Activated CD4-positive, alpha-beta T cell treated with anti-CD3 and anti-CD28 coated beads, Interleukin-2, amount 10 ng/mL, durations not matched to agents 24 days and 14 days (primary cell): ENCODE data around the gene UNC13B. TPM values are rescaled to one million over a fixed set of nuclear protein-coding genes. Genes with fewer than 3 reads are reported as not detected.

Source experiments
- DNase-seq: peaks from one replicate; pipeline ENCODE4 v3.0.0; 2022
- H3K27ac Mint-ChIP-seq: one replicate; pipeline ENCODE4 v1.8.0; 2022; ENCODE audit warnings: mild to moderate bottlenecking, mixed read lengths
- H3K27me3 Mint-ChIP-seq: one replicate; pipeline ENCODE4 v1.8.0; 2022; ENCODE audit warnings: mixed read lengths
- H3K36me3 Mint-ChIP-seq: one replicate; pipeline ENCODE4 v1.8.0; 2022; ENCODE audit warnings: low read depth, mild to moderate bottlenecking, mixed read lengths
- H3K4me1 Mint-ChIP-seq: one replicate; pipeline ENCODE4 v1.8.0; 2021; ENCODE audit warnings: mixed read lengths
- H3K4me3 Mint-ChIP-seq: one replicate; pipeline ENCODE4 v1.8.0; 2022; ENCODE audit warnings: mild to moderate bottlenecking, moderate library complexity, mixed read lengths
- H3K9me3 Mint-ChIP-seq: one replicate; pipeline ENCODE4 v1.8.0; 2021; ENCODE audit warnings: mixed read lengths
- intact Hi-C: fragments of 100-400 bp; cut with micrococcal nuclease; formaldehyde crosslinking; loops from one replicate; pipeline ENCODE4 v1.15.1; 2023
- total RNA-seq: library from RNA; stranded (reverse); gene quantifications from 2 replicates; pipeline ENCODE4 v1.2.3, GENCODE V29; 2022

Gene UNC13B
- total RNA-seq, 1 donor from 2014 or later = 0.51 TPM

GRCh38 chr9:35318741-35319140 is 156.9 kb downstream of the UNC13B start:
- no peaks in the 10 kb centered on the region for H3K9me3 Mint-ChIP-seq
- no peak for DNase-seq
- no peaks in the 10 kb centered on the region for H3K27me3 Mint-ChIP-seq

DNA sequence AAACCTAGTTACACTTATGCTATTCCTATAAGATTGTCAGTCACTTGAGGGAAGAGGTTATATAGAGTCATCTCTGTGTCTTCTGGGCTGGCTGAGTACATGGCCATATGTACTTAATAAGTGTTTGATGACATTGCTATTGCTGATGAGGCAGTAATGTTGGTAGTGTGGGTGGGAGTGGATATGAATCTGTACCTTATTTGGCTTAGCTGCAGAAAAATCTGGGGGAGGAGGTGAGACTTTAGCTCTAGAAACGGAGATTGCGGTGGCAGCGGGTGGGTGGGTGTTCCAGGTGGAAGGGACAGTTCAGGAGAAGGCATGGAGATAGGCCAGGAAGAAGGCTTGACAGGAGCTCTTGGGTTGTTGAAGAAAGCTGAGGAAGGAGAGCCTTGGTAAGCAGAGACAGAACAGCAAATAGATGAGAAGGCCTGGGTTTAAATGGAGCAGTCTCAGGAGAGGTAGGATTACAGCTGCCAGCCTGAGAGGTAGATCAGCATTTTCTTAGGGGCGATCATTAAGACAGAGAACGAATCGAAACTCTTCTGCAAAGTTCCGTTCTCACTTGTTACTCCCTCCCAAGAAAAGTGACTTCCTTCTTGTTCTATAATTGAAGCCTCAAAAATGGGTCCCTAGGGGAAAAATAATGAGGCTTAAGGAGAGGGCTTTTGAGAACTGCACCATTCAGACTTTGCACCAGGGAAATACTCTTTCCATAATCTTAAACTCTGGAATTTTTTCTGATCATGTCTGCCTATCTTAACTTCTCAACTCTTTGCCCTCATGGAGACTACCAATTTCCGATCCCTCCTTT is 160.5 kb downstream of the UNC13B start:
- no peak overlapping the region for H3K27ac Mint-ChIP-seq
- intact Hi-C loops = no loop called here
- no peaks in the 10 kb centered on the region for H3K27me3 Mint-ChIP-seq
- DNase-seq = no peak
- H3K4me3 Mint-ChIP-seq = no peak overlapping the region
- H3K9me3 Mint-ChIP-seq = no peaks in the 10 kb centered on the region
- H3K36me3 Mint-ChIP-seq = no peaks in the 10 kb centered on the region
- H3K4me1 Mint-ChIP-seq = no peaks in the 10 kb centered on the region

More at GRCh38 chr9:35318741-35319140, 156.9 kb downstream of the UNC13B start:
- Mint-ChIP-seq H3K36me3 (no peaks in the 10 kb centered on the region), H3K4me3 (no peak overlapping the region), H3K27ac (no peak overlapping the region), H3K4me1 (no peaks in the 10 kb centered on the region)
- intact Hi-C loops = no loop called here

- DNase-seq = no peak
- intact Hi-C loops = no loop called here
- Mint-ChIP-seq H3K4me1 (no peaks in the 10 kb centered on the region), H3K27me3 (no peaks in the 10 kb centered on the region), H3K36me3 (no peaks in the 10 kb centered on the region), H3K4me3 (no peak overlapping the region), H3K9me3 (no peaks in the 10 kb centered on the region), H3K27ac (no peak overlapping the region)
Observed at GRCh38 chr9:35324966-35325365, 163.2 kb downstream of the UNC13B start.

DNA sequence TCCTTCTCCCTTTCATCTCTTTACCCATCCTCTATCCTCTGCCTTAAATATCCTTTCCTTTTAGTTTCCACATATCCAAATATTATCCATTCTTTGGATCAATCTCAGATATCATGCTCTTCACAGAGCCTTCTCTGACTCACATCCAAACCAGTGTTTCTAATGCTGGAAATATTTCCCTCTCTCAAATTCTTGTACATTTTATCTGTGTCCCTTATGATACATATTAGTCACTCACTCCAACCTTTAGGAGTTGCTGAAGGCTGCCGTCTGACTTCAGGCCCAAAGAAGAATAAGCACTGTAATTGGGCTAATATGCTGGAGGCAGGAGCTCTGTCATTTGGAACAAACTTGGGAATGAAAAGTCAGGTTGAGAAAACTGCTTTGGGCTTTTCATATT is 171.7 kb downstream of the UNC13B start:
- no peaks in the 10 kb centered on the region for H3K27me3 Mint-ChIP-seq
- no peak overlapping the region for H3K4me3 Mint-ChIP-seq
- H3K4me1 Mint-ChIP-seq = no peaks in the 10 kb centered on the region
- no peak overlapping the region for H3K27ac Mint-ChIP-seq
- no peak for DNase-seq
- H3K36me3 Mint-ChIP-seq = no peaks in the 10 kb centered on the region
- intact Hi-C loops = no loop called here
- no peaks in the 10 kb centered on the region for H3K9me3 Mint-ChIP-seq

- no peaks in the 10 kb centered on the region for H3K4me1 Mint-ChIP-seq
- intact Hi-C loops = no loop called here
- H3K27ac Mint-ChIP-seq = no peak overlapping the region
- no peak overlapping the region for H3K4me3 Mint-ChIP-seq
- H3K27me3 Mint-ChIP-seq = no peaks in the 10 kb centered on the region
- no peaks in the 10 kb centered on the region for H3K9me3 Mint-ChIP-seq
- no peaks in the 10 kb centered on the region for H3K36me3 Mint-ChIP-seq
- DNase-seq = no peak
Observed at GRCh38 chr9:35335164-35335563, 173.4 kb downstream of the UNC13B start.

- peaks cover 6% of the 10 kb centered on the region for H3K27me3 Mint-ChIP-seq
- H3K27ac Mint-ChIP-seq = no peak overlapping the region
- no peak for DNase-seq
- no peaks in the 10 kb centered on the region for H3K9me3 Mint-ChIP-seq
- H3K36me3 Mint-ChIP-seq = no peaks in the 10 kb centered on the region
- intact Hi-C loops = no loop called here
- peaks cover 3% of the 10 kb centered on the region for H3K4me1 Mint-ChIP-seq
- H3K4me3 Mint-ChIP-seq = no peak overlapping the region
Observed at GRCh38 chr9:35338086-35338485, 176.3 kb downstream of the UNC13B start.

GRCh38 chr9:35338561-35339274 is 176.9 kb downstream of the UNC13B start:
- no peak overlapping the region for H3K27ac Mint-ChIP-seq
- no peaks in the 10 kb centered on the region for H3K36me3 Mint-ChIP-seq
- intact Hi-C loops = no loop called here
- DNase-seq = no peak
- H3K9me3 Mint-ChIP-seq = no peaks in the 10 kb centered on the region
- H3K4me3 Mint-ChIP-seq = no peak overlapping the region
- peaks cover 3% of the 10 kb centered on the region for H3K4me1 Mint-ChIP-seq
- H3K27me3 Mint-ChIP-seq = peaks cover 6% of the 10 kb centered on the region

DNA sequence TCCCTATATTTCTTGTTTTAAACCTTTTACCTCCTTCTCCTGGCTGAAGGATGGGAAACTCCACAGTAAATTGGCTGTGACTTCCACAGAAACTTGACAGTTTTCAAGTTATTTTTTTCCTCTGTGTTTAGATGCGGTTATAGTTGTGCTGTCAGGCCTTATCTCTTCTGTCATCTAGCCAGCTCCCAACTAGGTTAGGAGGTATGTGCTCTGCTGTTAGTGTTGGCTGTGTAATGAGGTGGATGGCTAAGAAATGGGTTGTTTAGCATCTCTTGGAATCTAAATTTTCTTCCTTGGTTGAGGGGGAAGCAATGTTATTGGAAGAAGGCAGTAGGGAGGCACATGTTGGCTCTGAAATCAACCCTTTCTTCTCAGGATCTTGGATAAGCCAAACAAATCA is 178.2 kb downstream of the UNC13B start:
- no peaks in the 10 kb centered on the region for H3K36me3 Mint-ChIP-seq
- H3K27ac Mint-ChIP-seq = no peak overlapping the region
- peaks cover 6% of the 10 kb centered on the region for H3K27me3 Mint-ChIP-seq
- H3K4me1 Mint-ChIP-seq = peaks cover 3% of the 10 kb centered on the region
- intact Hi-C loops = no loop called here
- no peak for DNase-seq
- H3K9me3 Mint-ChIP-seq = no peaks in the 10 kb centered on the region
- no peak overlapping the region for H3K4me3 Mint-ChIP-seq

DNA sequence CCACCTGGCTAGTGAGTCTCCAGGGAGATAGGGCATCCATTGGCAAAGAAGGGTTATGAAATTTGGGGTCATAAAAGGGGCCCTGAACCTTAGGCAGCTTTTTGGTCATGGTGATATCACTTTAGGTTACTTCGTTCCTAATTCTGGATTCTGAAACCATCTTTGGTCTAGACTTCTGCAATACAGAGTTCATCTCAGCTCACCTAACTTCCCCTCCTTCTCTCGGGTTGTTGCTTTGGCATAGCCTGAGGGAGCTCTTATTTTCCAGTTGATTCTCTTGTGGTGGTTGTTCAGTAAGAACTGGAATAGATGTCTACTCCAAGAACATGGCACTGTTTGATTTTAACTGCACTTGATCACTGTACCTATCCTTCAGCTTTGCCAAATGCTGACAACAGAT is 179.2 kb downstream of the UNC13B start:
- no peak overlapping the region for H3K27ac Mint-ChIP-seq
- H3K9me3 Mint-ChIP-seq = no peaks in the 10 kb centered on the region
- H3K4me3 Mint-ChIP-seq = no peak overlapping the region
- DNase-seq = no peak
- intact Hi-C loops = no loop called here
- no peaks in the 10 kb centered on the region for H3K36me3 Mint-ChIP-seq
- peaks cover 6% of the 10 kb centered on the region for H3K27me3 Mint-ChIP-seq
- peaks cover 3% of the 10 kb centered on the region for H3K4me1 Mint-ChIP-seq

DNA sequence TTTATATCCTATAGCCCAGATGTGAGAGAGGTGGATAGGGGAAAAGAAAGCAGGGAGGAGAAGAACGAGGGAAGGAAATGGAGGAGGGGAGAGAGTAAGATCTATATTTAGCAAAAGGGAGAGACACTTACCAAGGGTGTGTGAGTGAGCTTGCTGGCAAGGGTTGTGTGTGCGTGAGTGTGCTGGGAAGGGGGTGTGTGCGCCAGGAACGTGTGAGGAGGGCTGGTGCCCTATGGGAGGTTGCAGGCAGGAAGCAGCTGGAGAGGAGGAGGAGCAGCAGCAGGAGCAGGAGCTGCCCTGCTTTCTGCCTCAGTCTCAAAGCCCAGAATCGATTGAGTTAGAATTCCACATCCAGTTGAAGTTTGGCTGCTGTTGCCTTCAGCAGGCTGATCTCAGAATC is 179.8 kb downstream of the UNC13B start:
- Mint-ChIP-seq H3K4me3 (no peak overlapping the region), H3K27me3 (peaks cover 6% of the 10 kb centered on the region), H3K9me3 (no peaks in the 10 kb centered on the region), H3K27ac (no peak overlapping the region), H3K4me1 (peaks cover 3% of the 10 kb centered on the region), H3K36me3 (no peaks in the 10 kb centered on the region)
- no peak for DNase-seq
- intact Hi-C loops = no loop called here

DNA sequence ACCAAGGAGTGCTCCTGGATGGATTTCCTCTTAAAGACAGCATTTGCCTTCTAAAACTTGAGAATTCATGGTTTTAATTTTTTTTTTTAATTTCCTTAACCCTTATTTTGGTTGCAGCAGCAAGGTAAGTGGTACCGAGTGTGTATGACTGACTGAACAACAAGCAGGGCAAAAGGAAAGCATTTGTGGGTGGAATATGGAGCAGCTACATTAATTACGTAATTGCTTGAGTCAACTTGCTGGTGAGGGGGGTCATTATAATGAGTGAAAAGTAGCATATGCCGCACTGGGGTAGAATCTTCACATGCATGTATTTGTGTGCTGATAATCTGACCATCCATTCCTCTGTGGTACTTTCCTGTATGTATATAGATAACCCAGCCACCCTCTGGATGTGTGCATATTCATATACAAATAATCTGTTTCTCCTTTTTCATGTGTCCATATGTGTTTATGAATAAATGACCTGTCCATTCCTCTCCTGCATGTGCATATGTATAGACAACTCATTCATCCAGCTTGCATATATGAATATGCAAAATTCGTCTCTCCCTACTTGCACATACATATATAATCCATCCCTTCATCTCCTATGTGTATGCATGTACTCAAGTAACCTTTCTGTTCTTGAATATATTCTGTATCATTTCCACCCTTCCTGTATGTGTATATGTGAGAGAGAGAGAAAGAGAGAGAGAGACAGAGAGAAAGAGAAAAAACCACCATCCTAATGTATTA is 180.6 kb downstream of the UNC13B start:
- no peaks in the 10 kb centered on the region for H3K9me3 Mint-ChIP-seq
- no peak overlapping the region for H3K27ac Mint-ChIP-seq
- intact Hi-C loops = no loop called here
- H3K4me1 Mint-ChIP-seq = peaks cover 3% of the 10 kb centered on the region
- H3K27me3 Mint-ChIP-seq = peaks cover 6% of the 10 kb centered on the region
- no peak for DNase-seq
- no peak overlapping the region for H3K4me3 Mint-ChIP-seq
- no peaks in the 10 kb centered on the region for H3K36me3 Mint-ChIP-seq

- no peaks in the 10 kb centered on the region for H3K9me3 Mint-ChIP-seq
- intact Hi-C loops = no loop called here
- H3K27me3 Mint-ChIP-seq = peaks cover 2% of the 10 kb centered on the region
- H3K4me1 Mint-ChIP-seq = no peaks in the 10 kb centered on the region
- H3K4me3 Mint-ChIP-seq = no peak overlapping the region
- H3K27ac Mint-ChIP-seq = no peak overlapping the region
- no peak for DNase-seq
- no peaks in the 10 kb centered on the region for H3K36me3 Mint-ChIP-seq
Observed at GRCh38 chr9:35348109-35348508, 186.3 kb downstream of the UNC13B start.

- Mint-ChIP-seq H3K4me1 (no peaks in the 10 kb centered on the region), H3K36me3 (no peaks in the 10 kb centered on the region), H3K9me3 (no peaks in the 10 kb centered on the region), H3K27ac (no peak overlapping the region), H3K27me3 (peaks cover 2% of the 10 kb centered on the region), H3K4me3 (no peak overlapping the region)
- intact Hi-C loops = no loop called here
- no peak for DNase-seq
Observed at GRCh38 chr9:35349287-35349990, 187.6 kb downstream of the UNC13B start.
